Measurements from ENCODE around the gene KRTCAP2.
A peak's percentile ranks its signal among the peaks of the same experiment; 100 is the strongest.
"Not testable (repeated sequence)": the region's sequence is repeated elsewhere in the genome, so short reads cannot be mapped to it uniquely, and the experiment has no call there.

KRTCAP2 gene

GRCh38 chr1:155195201-155196102 is 22.3 kb upstream of the KRTCAP2 start:
- Histone ChIP-seq H3K36me3 (ENCODE audit: insufficient read depth, low read length) (peaks cover 38% of the 10 kb centered on the region), H2AFZ (ENCODE audit: low read depth, low read length) (no peak overlapping the region), H3K4me1 (ENCODE audit: insufficient read depth, low read length) (peaks cover 39% of the 10 kb centered on the region), H3K27me3 (ENCODE audit: insufficient read depth, low read length) (no peaks in the 10 kb centered on the region), H3K9me3 (ENCODE audit: low read length) (no peaks in the 10 kb centered on the region), H3K4me3 (ENCODE audit: low read length) (peak overlapping the region; percentile 63)

GRCh38 chr1:155193991-155194240 is 20.8 kb upstream of the KRTCAP2 start:
- H3K4me1 ChIP-seq (ENCODE audit: insufficient read depth, low read length), result peaks cover 39% of the 10 kb centered on the region

GRCh38 chr1:155193275-155193990 is 20.3 kb upstream of the KRTCAP2 start:
- Histone ChIP-seq H3K36me3 (ENCODE audit: insufficient read depth, low read length) (peaks cover 22% of the 10 kb centered on the region), H3K27me3 (ENCODE audit: insufficient read depth, low read length) (no peaks in the 10 kb centered on the region), H3K4me1 (ENCODE audit: insufficient read depth, low read length) (peaks cover 37% of the 10 kb centered on the region), H3K9me3 (ENCODE audit: low read length) (no peaks in the 10 kb centered on the region), H3K4me3 (ENCODE audit: low read length) (peak overlapping the region; percentile 63), H2AFZ (ENCODE audit: low read depth, low read length) (peak overlapping the region; percentile 14)

More at GRCh38 chr1:155193991-155194240, 20.8 kb upstream of the KRTCAP2 start:
- H2AFZ ChIP-seq (ENCODE audit: low read depth, low read length); H3K27me3 ChIP-seq (ENCODE audit: insufficient read depth, low read length); H3K9me3 ChIP-seq (ENCODE audit: low read length): not testable (repeated sequence)
- H3K36me3 ChIP-seq (ENCODE audit: insufficient read depth, low read length), result peaks cover 26% of the 10 kb centered on the region
- H3K4me3 ChIP-seq (ENCODE audit: low read length), result peak overlapping the region; percentile 63

- H3K9me3 ChIP-seq (ENCODE audit: low read length), result no peaks in the 10 kb centered on the region
- peaks cover 29% of the 10 kb centered on the region for H3K4me1 ChIP-seq (ENCODE audit: insufficient read depth, low read length)
- H3K36me3 ChIP-seq (ENCODE audit: insufficient read depth, low read length), result peaks cover 14% of the 10 kb centered on the region
- peak overlapping the region; percentile 63 for H3K4me3 ChIP-seq (ENCODE audit: low read length)
- no peaks in the 10 kb centered on the region for H3K27me3 ChIP-seq (ENCODE audit: insufficient read depth, low read length)
- peak overlapping the region; percentile 14 for H2AFZ ChIP-seq (ENCODE audit: low read depth, low read length)
These were observed 19.5 kb upstream of the KRTCAP2 start for GRCh38 chr1:155192346-155193274.

GRCh38 chr1:155191904-155192303 is 18.8 kb upstream of the KRTCAP2 start:
- Histone ChIP-seq H3K4me3 (ENCODE audit: low read length) (no peak overlapping the region), H3K9me3 (ENCODE audit: low read length) (no peaks in the 10 kb centered on the region), H3K4me1 (ENCODE audit: insufficient read depth, low read length) (peaks cover 22% of the 10 kb centered on the region), H2AFZ (ENCODE audit: low read depth, low read length) (no peak overlapping the region), H3K27me3 (ENCODE audit: insufficient read depth, low read length) (no peaks in the 10 kb centered on the region), H3K36me3 (ENCODE audit: insufficient read depth, low read length) (peaks cover 7% of the 10 kb centered on the region)

- H3K27me3 ChIP-seq (ENCODE audit: insufficient read depth, low read length), result not testable (repeated sequence)
These were observed 16.8 kb upstream of the KRTCAP2 start for GRCh38 chr1:155189926-155190325.

GRCh38 chr1:155188268-155188667 is 15.2 kb upstream of the KRTCAP2 start:
- no peaks in the 10 kb centered on the region for H3K27me3 ChIP-seq (ENCODE audit: insufficient read depth, low read length)
- no peaks in the 10 kb centered on the region for H3K36me3 ChIP-seq (ENCODE audit: insufficient read depth, low read length)
- no peaks in the 10 kb centered on the region for H3K9me3 ChIP-seq (ENCODE audit: low read length)
- H3K4me1 ChIP-seq (ENCODE audit: insufficient read depth, low read length), result peaks cover 9% of the 10 kb centered on the region
- no peak overlapping the region for H3K4me3 ChIP-seq (ENCODE audit: low read length)
- H2AFZ ChIP-seq (ENCODE audit: low read depth, low read length), result no peak overlapping the region

More at GRCh38 chr1:155189926-155190325, 16.8 kb upstream of the KRTCAP2 start:
- not testable (repeated sequence) for H2AFZ ChIP-seq (ENCODE audit: low read depth, low read length); H3K4me3 ChIP-seq (ENCODE audit: low read length); H3K36me3 ChIP-seq (ENCODE audit: insufficient read depth, low read length); H3K9me3 ChIP-seq (ENCODE audit: low read length)
- peaks cover 15% of the 10 kb centered on the region for H3K4me1 ChIP-seq (ENCODE audit: insufficient read depth, low read length)

- H3K9me3 ChIP-seq (ENCODE audit: low read length), result no peaks in the 10 kb centered on the region
- no peak overlapping the region for H3K4me3 ChIP-seq (ENCODE audit: low read length)
- H3K4me1 ChIP-seq (ENCODE audit: insufficient read depth, low read length), result peaks cover 2% of the 10 kb centered on the region
- no peaks in the 10 kb centered on the region for H3K27me3 ChIP-seq (ENCODE audit: insufficient read depth, low read length)
- no peak overlapping the region for H2AFZ ChIP-seq (ENCODE audit: low read depth, low read length)
- H3K36me3 ChIP-seq (ENCODE audit: insufficient read depth, low read length), result no peaks in the 10 kb centered on the region
These were observed 14.4 kb upstream of the KRTCAP2 start for GRCh38 chr1:155187456-155187891.

- H3K9me3 ChIP-seq (ENCODE audit: low read length), result no peaks in the 10 kb centered on the region
- H3K27me3 ChIP-seq (ENCODE audit: insufficient read depth, low read length), result no peaks in the 10 kb centered on the region
- no peak overlapping the region for H2AFZ ChIP-seq (ENCODE audit: low read depth, low read length)
- H3K4me1 ChIP-seq (ENCODE audit: insufficient read depth, low read length), result no peaks in the 10 kb centered on the region
- no peaks in the 10 kb centered on the region for H3K36me3 ChIP-seq (ENCODE audit: insufficient read depth, low read length)
- H3K4me3 ChIP-seq (ENCODE audit: low read length), result no peak overlapping the region
These were observed 13.8 kb upstream of the KRTCAP2 start for GRCh38 chr1:155186794-155187455.

GRCh38 chr1:155186067-155186793 is 13.1 kb upstream of the KRTCAP2 start:
- Histone ChIP-seq H3K36me3 (ENCODE audit: insufficient read depth, low read length) (no peaks in the 10 kb centered on the region), H3K9me3 (ENCODE audit: low read length) (no peaks in the 10 kb centered on the region), H3K27me3 (ENCODE audit: insufficient read depth, low read length) (no peaks in the 10 kb centered on the region), H3K4me3 (ENCODE audit: low read length) (no peak overlapping the region), H2AFZ (ENCODE audit: low read depth, low read length) (no peak overlapping the region), H3K4me1 (ENCODE audit: insufficient read depth, low read length) (no peaks in the 10 kb centered on the region)

- Histone ChIP-seq H3K36me3 (ENCODE audit: insufficient read depth, low read length) (no peaks in the 10 kb centered on the region), H3K9me3 (ENCODE audit: low read length) (no peaks in the 10 kb centered on the region), H3K4me1 (ENCODE audit: insufficient read depth, low read length) (no peaks in the 10 kb centered on the region), H2AFZ (ENCODE audit: low read depth, low read length) (no peak overlapping the region), H3K27me3 (ENCODE audit: insufficient read depth, low read length) (no peaks in the 10 kb centered on the region), H3K4me3 (ENCODE audit: low read length) (no peak overlapping the region)
These were observed 12.6 kb upstream of the KRTCAP2 start for GRCh38 chr1:155185783-155186066.
